ENCODE results near the gene TTLL10.

GRCh38 chr1:1157426-1157913 is 16.2 kb upstream of the TTLL10 start:
- TF ChIP-seq CTCF (IDR thresholded peaks at IDR 0.05) (no peak), EP300 (IDR thresholded peaks at IDR 0.05) (no peak), POLR2AphosphoS5 (IDR thresholded peaks at IDR 0.05) (peak; percentile 50 to 92 (median 90)), POLR2A (IDR thresholded peaks at IDR 0.05) (peak in 2 of 4 donors; percentile 76)

All from stomach (tissue), 4 donors.